Measurements from ENCODE around the gene BANP.
A peak's percentile ranks its signal among the peaks of the same experiment; 100 is the strongest.

Gene BANP

GRCh38 chr16:88063211-88063773 lies 112.1 kb downstream of the BANP start:
- no peaks in the 10 kb centered on the region for H3K9me3 Mint-ChIP-seq
- no peaks in the 10 kb centered on the region for H3K4me1 Mint-ChIP-seq (ENCODE audit: low read depth)
- no peak overlapping the region for H3K4me3 Mint-ChIP-seq
- peak overlapping the region; percentile 31 for H3K27ac Mint-ChIP-seq
- H3K27me3 Mint-ChIP-seq (ENCODE audit: low read depth): no peaks in the 10 kb centered on the region
- no peaks in the 10 kb centered on the region for H3K36me3 Mint-ChIP-seq (ENCODE audit: low read depth)

- no peak overlapping the region for H3K4me3 Mint-ChIP-seq
- H3K36me3 Mint-ChIP-seq (ENCODE audit: low read depth): no peaks in the 10 kb centered on the region
- no peaks in the 10 kb centered on the region for H3K9me3 Mint-ChIP-seq
- H3K27ac Mint-ChIP-seq: no peak overlapping the region
- H3K27me3 Mint-ChIP-seq (ENCODE audit: low read depth): no peaks in the 10 kb centered on the region
- no peaks in the 10 kb centered on the region for H3K4me1 Mint-ChIP-seq (ENCODE audit: low read depth)
Observed at GRCh38 chr16:88064011-88064888, 113.0 kb downstream of the BANP start.

GRCh38 chr16:88064889-88065746 lies 113.9 kb downstream of the BANP start:
- H3K36me3 Mint-ChIP-seq (ENCODE audit: low read depth): peaks cover 4% of the 10 kb centered on the region

GRCh38 chr16:88065747-88066142 lies 114.5 kb downstream of the BANP start:
- no peaks in the 10 kb centered on the region for H3K4me1 Mint-ChIP-seq (ENCODE audit: low read depth)
- no peak overlapping the region for H3K4me3 Mint-ChIP-seq
- no peak overlapping the region for H3K27ac Mint-ChIP-seq
- no peaks in the 10 kb centered on the region for H3K27me3 Mint-ChIP-seq (ENCODE audit: low read depth)
- H3K9me3 Mint-ChIP-seq: no peaks in the 10 kb centered on the region
- peaks cover 4% of the 10 kb centered on the region for H3K36me3 Mint-ChIP-seq (ENCODE audit: low read depth)

More at GRCh38 chr16:88064889-88065746, 113.9 kb downstream of the BANP start:
- Mint-ChIP-seq H3K27ac (no peak overlapping the region), H3K9me3 (no peaks in the 10 kb centered on the region), H3K27me3 (ENCODE audit: low read depth) (no peaks in the 10 kb centered on the region), H3K4me1 (ENCODE audit: low read depth) (no peaks in the 10 kb centered on the region), H3K4me3 (no peak overlapping the region)

- Mint-ChIP-seq H3K36me3 (ENCODE audit: low read depth) (peaks cover 4% of the 10 kb centered on the region), H3K27me3 (ENCODE audit: low read depth) (no peaks in the 10 kb centered on the region), H3K9me3 (no peaks in the 10 kb centered on the region), H3K4me3 (no peak overlapping the region), H3K27ac (no peak overlapping the region), H3K4me1 (ENCODE audit: low read depth) (no peaks in the 10 kb centered on the region)
Observed at GRCh38 chr16:88066234-88066633, 115.0 kb downstream of the BANP start.

GRCh38 chr16:88066680-88067529 lies 115.7 kb downstream of the BANP start:
- Mint-ChIP-seq H3K27ac (no peak overlapping the region), H3K36me3 (ENCODE audit: low read depth) (peaks cover 4% of the 10 kb centered on the region), H3K9me3 (no peaks in the 10 kb centered on the region), H3K27me3 (ENCODE audit: low read depth) (no peaks in the 10 kb centered on the region), H3K4me3 (no peak overlapping the region), H3K4me1 (ENCODE audit: low read depth) (no peaks in the 10 kb centered on the region)

- Mint-ChIP-seq H3K9me3 (no peaks in the 10 kb centered on the region), H3K4me1 (ENCODE audit: low read depth) (no peaks in the 10 kb centered on the region), H3K27ac (peak overlapping the region; percentile 52), H3K4me3 (no peak overlapping the region), H3K27me3 (ENCODE audit: low read depth) (no peaks in the 10 kb centered on the region), H3K36me3 (ENCODE audit: low read depth) (peaks cover 4% of the 10 kb centered on the region)
Observed at GRCh38 chr16:88067530-88068411, 116.5 kb downstream of the BANP start.

- H3K9me3 Mint-ChIP-seq: no peaks in the 10 kb centered on the region
- no peak overlapping the region for H3K4me3 Mint-ChIP-seq
- H3K27ac Mint-ChIP-seq: no peak overlapping the region
- peaks cover 4% of the 10 kb centered on the region for H3K36me3 Mint-ChIP-seq (ENCODE audit: low read depth)
- no peaks in the 10 kb centered on the region for H3K27me3 Mint-ChIP-seq (ENCODE audit: low read depth)
- H3K4me1 Mint-ChIP-seq (ENCODE audit: low read depth): no peaks in the 10 kb centered on the region
Observed at GRCh38 chr16:88068476-88069396, 117.5 kb downstream of the BANP start.

- H3K9me3 Mint-ChIP-seq: no peaks in the 10 kb centered on the region
- H3K27me3 Mint-ChIP-seq (ENCODE audit: low read depth): no peaks in the 10 kb centered on the region
- no peaks in the 10 kb centered on the region for H3K4me1 Mint-ChIP-seq (ENCODE audit: low read depth)
- H3K27ac Mint-ChIP-seq: no peak overlapping the region
- H3K36me3 Mint-ChIP-seq (ENCODE audit: low read depth): peaks cover 4% of the 10 kb centered on the region
- H3K4me3 Mint-ChIP-seq: no peak overlapping the region
Observed at GRCh38 chr16:88069397-88070168, 118.3 kb downstream of the BANP start.

- Mint-ChIP-seq H3K4me3 (no peak overlapping the region), H3K36me3 (ENCODE audit: low read depth) (peaks cover 4% of the 10 kb centered on the region), H3K27ac (no peak overlapping the region)
Observed at GRCh38 chr16:88070341-88070740, 119.1 kb downstream of the BANP start.

GRCh38 chr16:88070989-88071625 lies 119.9 kb downstream of the BANP start:
- Mint-ChIP-seq H3K27ac (no peak overlapping the region), H3K4me3 (no peak overlapping the region), H3K36me3 (ENCODE audit: low read depth) (peaks cover 4% of the 10 kb centered on the region), H3K27me3 (ENCODE audit: low read depth) (no peaks in the 10 kb centered on the region), H3K4me1 (ENCODE audit: low read depth) (no peaks in the 10 kb centered on the region), H3K9me3 (no peaks in the 10 kb centered on the region)

More at GRCh38 chr16:88070341-88070740, 119.1 kb downstream of the BANP start:
- Mint-ChIP-seq H3K4me1 (ENCODE audit: low read depth) (no peaks in the 10 kb centered on the region), H3K9me3 (no peaks in the 10 kb centered on the region), H3K27me3 (ENCODE audit: low read depth) (no peaks in the 10 kb centered on the region)

Measured in T-helper 1 cell treated with Interleukin-12 subunit alpha and Interleukin-12 subunit beta and Interleukin-4 antibody, amounts not matched to agents 30 μg/mL and 1 μg/mL, for 36 hours (primary cell).